Activated CD4-positive, alpha-beta memory T cell treated with anti-CD3 and anti-CD28 coated beads, Interleukin-2, amount 10 ng/mL, durations not matched to agents 7 days and 5 days (primary cell): ENCODE measurements around the gene FAM228A. TPM values are rescaled to one million over a fixed set of nuclear protein-coding genes. Genes with fewer than 3 reads are reported as not detected.
"Not testable (repeated sequence)": the region's sequence is repeated elsewhere in the genome, so short reads cannot be mapped to it uniquely, and the experiment has no call there.

Source experiments
- CTCF ChIA-PET: fragments of 350-600 bp; sonication (Branson Sonifier 250); formaldehyde crosslinking; loops from one replicate; lab custom pipeline; 2021; ENCODE audit warnings: antibody characterized with exemption, inconsistent platforms; lab: Charles Lee
- POLR2A ChIA-PET: fragments of 350-600 bp; sonication (Branson Sonifier 250); formaldehyde crosslinking; loops from one replicate; lab custom pipeline; 2021; ENCODE audit warnings: antibody characterized with exemption; lab: Charles Lee
- DNase-seq: peaks from one replicate; pipeline ENCODE4 v3.0.0-alpha.2; 2020
- H3K27ac Mint-ChIP-seq: one replicate; pipeline ENCODE4 v1.8.0; 2021; ENCODE audit warnings: mild to moderate bottlenecking, mixed read lengths
- H3K27me3 Mint-ChIP-seq: one replicate; pipeline ENCODE4 v1.8.0; 2021; ENCODE audit warnings: mixed read lengths
- H3K36me3 Mint-ChIP-seq: one replicate; pipeline ENCODE4 v1.8.0; 2021; ENCODE audit warnings: low read depth, mixed read lengths
- H3K4me1 Mint-ChIP-seq: one replicate; pipeline ENCODE4 v1.8.0; 2021; ENCODE audit warnings: mixed read lengths
- H3K4me3 Mint-ChIP-seq: one replicate; pipeline ENCODE4 v1.8.0; 2021; ENCODE audit warnings: mild to moderate bottlenecking, mixed read lengths
- H3K9me3 Mint-ChIP-seq: one replicate; pipeline ENCODE4 v1.8.0; 2021; ENCODE audit warnings: mixed read lengths
- total RNA-seq, 2 experiments: library from RNA; stranded (reverse); gene quantifications; one replicate each; pipeline ENCODE4 v1.2.3, GENCODE V29; 2021

Gene FAM228A
- total RNA-seq, 2 experiments from 2014 or later = 0.23 TPM; not detected in 1

DNA sequence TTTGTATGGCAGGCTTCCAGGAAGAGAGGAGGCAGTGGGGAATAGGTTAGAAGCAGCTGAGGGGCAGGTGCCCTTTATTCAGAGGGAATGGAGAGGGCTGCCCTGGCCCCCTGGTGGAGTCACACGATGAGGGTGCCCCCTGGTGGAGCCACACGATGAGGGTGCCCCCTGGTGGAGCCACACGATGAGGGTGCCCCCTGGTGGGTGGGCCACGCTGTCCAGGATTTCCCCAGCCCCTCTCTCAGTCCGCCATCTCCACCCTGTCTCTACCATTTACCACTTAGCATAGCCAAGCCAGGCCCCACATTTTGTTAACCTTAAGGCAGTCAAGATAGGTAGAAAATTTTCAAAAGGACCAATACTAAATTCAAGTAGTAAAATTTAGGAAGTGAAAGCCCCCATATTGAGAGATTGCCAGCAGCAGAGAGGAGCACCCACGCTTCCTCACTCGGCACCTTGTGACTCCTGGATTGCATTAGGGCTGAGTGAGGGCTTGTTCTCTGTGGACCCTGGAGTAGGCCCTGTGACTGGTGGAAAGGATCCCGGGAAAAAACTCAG lies 10.4 kb upstream of the FAM228A start:
- H3K9me3 Mint-ChIP-seq = no peaks in the 10 kb centered on the region
- H3K4me3 Mint-ChIP-seq = no peak overlapping the region
- H3K36me3 Mint-ChIP-seq = no peaks in the 10 kb centered on the region
- CTCF ChIA-PET = interaction anchor here (0.7 to 3.4 kb wide), 7 partner anchors 10 to 344 kb away, joined by 3 to 15 read pairs (median 4); no protein-coding TSS in a partner anchor
- peak; percentile 36 for DNase-seq
- no peaks in the 10 kb centered on the region for H3K4me1 Mint-ChIP-seq
- POLR2A ChIA-PET = interaction anchor here (1.5 kb wide), 1 partner anchor 11 kb away, joined by 3 read pairs; no protein-coding TSS in a partner anchor
- no peak overlapping the region for H3K27ac Mint-ChIP-seq
- peaks cover 2% of the 10 kb centered on the region for H3K27me3 Mint-ChIP-seq

DNA sequence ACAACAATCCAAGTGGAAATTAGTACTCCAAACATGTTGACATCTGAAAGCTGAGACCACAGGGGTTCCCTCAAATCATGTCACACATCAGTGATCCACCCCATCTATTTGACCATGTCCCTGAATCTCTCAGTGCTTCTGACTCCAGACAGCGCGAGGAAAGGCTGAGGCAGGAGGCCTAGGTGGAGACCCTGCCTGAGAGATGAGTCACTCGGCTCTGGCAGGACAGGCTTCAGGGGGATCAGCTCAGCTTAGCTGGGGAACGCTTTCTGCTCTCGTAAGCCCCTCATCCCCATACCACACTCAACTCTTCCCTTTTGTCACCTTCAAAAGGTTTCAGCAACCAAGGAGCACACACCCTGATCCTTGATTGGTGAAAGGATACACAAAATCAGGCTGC lies 5.8 kb upstream of the FAM228A start:
- Mint-ChIP-seq H3K36me3 (no peaks in the 10 kb centered on the region), H3K4me1 (peaks cover 1% of the 10 kb centered on the region), H3K27me3 (peaks cover 4% of the 10 kb centered on the region), H3K27ac (no peak overlapping the region), H3K4me3 (no peak overlapping the region), H3K9me3 (no peaks in the 10 kb centered on the region)
- no peak for DNase-seq
- CTCF ChIA-PET = no interaction called here
- POLR2A ChIA-PET = no interaction called here

DNA sequence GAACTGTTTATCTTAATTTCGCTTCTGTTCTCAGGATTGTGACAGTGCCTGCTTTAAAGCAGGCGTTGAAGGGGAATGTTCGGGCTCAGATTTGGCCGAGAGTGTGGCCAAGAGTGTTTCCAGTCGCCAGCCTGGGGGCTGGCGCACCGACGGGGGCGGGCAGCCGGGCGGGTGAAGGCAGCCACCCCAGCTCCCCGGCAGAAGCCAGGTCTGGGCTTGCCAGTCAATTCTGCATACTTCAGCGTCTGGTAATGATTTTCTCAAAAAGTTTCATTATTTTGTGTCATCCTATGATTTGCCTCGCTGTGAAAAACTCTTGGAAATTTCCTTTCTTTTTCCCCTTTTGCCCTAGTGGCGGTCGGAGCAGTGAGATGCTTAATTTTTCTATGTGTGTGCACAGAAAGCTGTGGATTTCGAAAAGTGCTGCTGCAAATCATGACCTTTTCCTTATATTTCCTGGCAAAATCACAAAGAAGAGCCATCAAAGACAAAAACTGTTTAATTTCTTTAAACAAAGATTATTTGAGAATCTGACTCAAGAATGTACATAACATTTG lies 856 bp downstream of the FAM228A start:
- ChIA-PET POLR2A (no interaction called here), CTCF (interaction anchor here (1.1 kb wide), 1 partner anchor 91 kb away, joined by 3 read pairs; the partner anchor contains the start of gene TP53I3)
- H3K27me3 Mint-ChIP-seq = peaks cover 6% of the 10 kb centered on the region
- no peak for DNase-seq
- H3K36me3 Mint-ChIP-seq = no peaks in the 10 kb centered on the region
- H3K9me3 Mint-ChIP-seq = no peaks in the 10 kb centered on the region
- no peak overlapping the region for H3K27ac Mint-ChIP-seq
- peaks cover 9% of the 10 kb centered on the region for H3K4me1 Mint-ChIP-seq
- no peak overlapping the region for H3K4me3 Mint-ChIP-seq

DNA sequence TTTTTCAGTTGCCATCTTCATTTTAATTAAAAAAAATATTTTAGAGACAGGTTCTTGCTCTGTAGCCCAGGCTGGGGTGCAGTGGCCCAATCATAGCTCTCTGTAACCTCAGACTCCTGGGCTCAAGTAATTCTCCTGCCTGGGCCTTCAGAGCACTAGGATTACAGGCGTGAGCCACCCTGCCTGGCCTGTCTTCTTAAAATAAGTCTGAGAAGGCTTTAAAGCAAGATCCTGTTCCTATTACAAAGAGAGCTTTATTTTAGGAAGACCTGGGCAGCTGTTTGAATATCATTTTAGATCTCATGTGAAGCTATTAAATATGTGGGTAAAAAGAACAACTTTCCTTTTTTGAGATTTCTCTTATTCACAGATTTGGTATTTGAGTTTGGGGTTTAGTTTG lies 1.5 kb downstream of the FAM228A start:
- peaks cover 9% of the 10 kb centered on the region for H3K4me1 Mint-ChIP-seq
- H3K36me3 Mint-ChIP-seq = no peaks in the 10 kb centered on the region
- H3K27ac Mint-ChIP-seq = no peak overlapping the region
- CTCF ChIA-PET = interaction anchor here (1.1 kb wide), 1 partner anchor 91 kb away, joined by 3 read pairs; the partner anchor contains the start of gene TP53I3
- DNase-seq = no peak
- no peaks in the 10 kb centered on the region for H3K9me3 Mint-ChIP-seq
- H3K4me3 Mint-ChIP-seq = no peak overlapping the region
- H3K27me3 Mint-ChIP-seq = peaks cover 6% of the 10 kb centered on the region
- POLR2A ChIA-PET = no interaction called here

DNA sequence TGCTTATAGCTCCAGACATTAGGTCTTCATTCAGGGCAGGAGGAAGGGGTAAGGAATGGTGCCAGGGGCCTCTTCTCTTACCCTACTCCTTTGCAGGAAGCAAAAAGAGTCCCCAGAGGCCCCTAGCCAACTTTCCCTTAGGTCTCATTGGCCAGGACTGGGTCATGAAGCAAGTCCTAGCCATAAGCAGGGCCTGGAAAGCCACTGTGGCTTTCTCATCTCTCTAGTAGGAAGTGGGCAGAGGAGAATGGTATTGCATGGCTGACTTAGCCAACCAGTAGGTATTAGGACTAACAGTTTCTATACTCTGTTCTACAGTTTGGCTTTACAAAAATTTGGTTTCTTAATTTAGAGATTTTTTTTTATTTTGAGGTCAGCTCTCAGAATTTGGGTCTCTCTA lies 4.8 kb downstream of the FAM228A start:
- CTCF ChIA-PET = no interaction called here
- H3K36me3 Mint-ChIP-seq = no peaks in the 10 kb centered on the region
- no peak overlapping the region for H3K4me3 Mint-ChIP-seq
- POLR2A ChIA-PET = no interaction called here
- no peak for DNase-seq
- peaks cover 8% of the 10 kb centered on the region for H3K4me1 Mint-ChIP-seq
- H3K27me3 Mint-ChIP-seq = no peaks in the 10 kb centered on the region
- no peaks in the 10 kb centered on the region for H3K9me3 Mint-ChIP-seq
- H3K27ac Mint-ChIP-seq = no peak overlapping the region

DNA sequence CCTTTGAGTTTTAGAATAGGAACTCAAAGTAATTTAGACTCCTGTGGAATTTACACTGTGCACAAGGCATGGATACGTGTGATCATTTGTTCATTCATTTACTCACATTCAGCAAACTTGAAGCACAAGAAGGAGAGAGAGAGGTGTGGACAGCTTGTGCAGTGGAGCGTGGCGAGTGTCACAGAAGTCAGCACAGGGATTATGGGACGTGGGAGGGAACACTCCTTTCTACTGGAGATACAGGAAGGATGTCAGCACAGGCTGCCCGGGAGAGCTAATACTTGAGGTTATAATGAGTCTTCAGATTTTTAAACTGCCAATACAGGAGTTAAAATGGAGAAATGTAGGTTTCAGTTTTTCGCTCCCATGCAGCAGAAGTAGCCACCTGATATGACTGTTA lies 7.0 kb downstream of the FAM228A start:
- DNase-seq = no peak
- H3K36me3 Mint-ChIP-seq = no peaks in the 10 kb centered on the region
- H3K27me3 Mint-ChIP-seq = no peaks in the 10 kb centered on the region
- H3K27ac Mint-ChIP-seq = no peak overlapping the region
- no peak overlapping the region for H3K4me3 Mint-ChIP-seq
- H3K9me3 Mint-ChIP-seq = no peaks in the 10 kb centered on the region
- peaks cover 5% of the 10 kb centered on the region for H3K4me1 Mint-ChIP-seq
- ChIA-PET POLR2A (no interaction called here), CTCF (no interaction called here)

DNA sequence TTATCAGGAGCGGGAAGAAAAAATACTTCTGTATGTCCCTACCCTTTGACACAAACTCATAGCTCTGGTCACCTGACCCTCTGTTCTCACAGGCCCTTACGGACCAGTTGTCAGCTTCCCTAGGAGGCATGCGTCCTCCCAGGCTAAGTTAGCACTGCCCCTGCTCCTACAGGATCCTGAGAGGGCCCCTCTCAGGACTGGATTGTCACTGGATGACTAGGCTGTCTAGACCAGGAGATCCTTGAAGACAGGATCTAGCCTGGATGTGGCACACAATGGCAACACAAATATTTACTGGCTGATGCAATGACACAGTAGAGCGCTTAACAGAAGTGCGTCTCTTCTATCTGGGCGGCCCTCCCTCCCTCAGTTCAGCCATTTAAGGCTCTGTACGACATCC lies 7.7 kb downstream of the FAM228A start:
- H3K27me3 Mint-ChIP-seq = peaks cover 4% of the 10 kb centered on the region
- H3K27ac Mint-ChIP-seq = no peak overlapping the region
- no peak overlapping the region for H3K4me3 Mint-ChIP-seq
- H3K36me3 Mint-ChIP-seq = no peaks in the 10 kb centered on the region
- no peaks in the 10 kb centered on the region for H3K9me3 Mint-ChIP-seq
- ChIA-PET POLR2A (no interaction called here), CTCF (no interaction called here)
- DNase-seq = no peak
- no peaks in the 10 kb centered on the region for H3K4me1 Mint-ChIP-seq

DNA sequence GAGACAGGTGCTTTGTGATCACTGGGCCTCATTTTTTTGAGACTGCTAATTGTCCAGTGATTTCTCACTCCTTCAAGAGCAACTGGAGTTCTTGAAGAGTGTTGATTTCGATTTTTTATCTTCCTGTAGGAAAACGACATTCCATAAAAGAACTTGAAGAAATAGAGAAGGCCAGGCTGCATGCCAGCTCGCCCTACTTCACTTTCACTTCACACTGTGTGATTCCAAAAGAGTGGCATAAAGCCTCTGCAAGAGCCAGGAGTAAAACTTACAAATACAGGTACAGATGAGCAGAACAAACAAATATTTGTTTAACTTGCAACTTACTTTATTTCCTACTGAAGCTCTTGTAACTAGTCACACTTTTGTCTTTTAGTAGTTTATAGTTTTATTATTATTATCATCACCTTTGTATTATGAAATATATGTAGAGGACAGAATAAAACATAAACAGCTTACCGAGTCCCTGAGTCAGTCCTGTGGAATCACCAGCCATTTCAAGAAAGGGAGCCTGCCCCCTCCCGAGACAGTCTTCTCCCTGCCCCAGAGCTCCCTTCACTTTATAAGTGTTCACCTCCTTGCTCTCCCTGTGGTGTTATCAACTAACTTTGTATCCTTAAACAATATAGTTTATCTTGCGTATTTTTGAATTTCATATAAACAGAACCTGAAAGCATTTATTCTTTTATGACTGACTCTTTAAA lies 8.7 kb downstream of the FAM228A start:
- Mint-ChIP-seq H3K27me3 (peaks cover 8% of the 10 kb centered on the region), H3K36me3 (no peaks in the 10 kb centered on the region), H3K4me3 (no peak overlapping the region), H3K27ac (no peak overlapping the region), H3K4me1 (no peaks in the 10 kb centered on the region), H3K9me3 (no peaks in the 10 kb centered on the region)
- ChIA-PET CTCF (interaction anchor here (1.1 kb wide), 1 partner anchor 256 kb away, joined by 3 read pairs; the partner anchor contains the start of gene ATAD2B), POLR2A (no interaction called here)
- no peak for DNase-seq

DNA sequence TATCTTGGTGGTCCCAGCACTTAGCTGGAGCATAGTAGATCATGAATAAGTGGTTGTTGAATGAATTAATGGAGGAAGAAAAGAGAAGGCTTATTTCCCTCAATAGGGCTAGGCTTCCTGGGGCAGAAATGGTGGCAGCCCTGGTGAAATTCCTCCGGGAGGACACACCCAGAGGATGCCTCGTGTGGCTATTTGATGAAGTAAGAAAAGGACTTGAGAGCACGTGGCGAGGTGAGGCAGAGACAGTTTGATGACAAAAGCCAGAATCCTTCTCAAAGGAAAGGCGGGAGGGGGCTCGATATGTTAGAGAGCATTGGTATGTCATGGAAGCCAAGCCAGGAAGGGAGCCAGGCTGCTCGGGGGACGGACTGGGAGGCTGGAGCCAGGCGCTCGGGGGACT lies 14.7 kb downstream of the FAM228A start:
- H3K4me3 Mint-ChIP-seq = no peak overlapping the region
- no peaks in the 10 kb centered on the region for H3K4me1 Mint-ChIP-seq
- ChIA-PET CTCF (no interaction called here), POLR2A (no interaction called here)
- H3K27me3 Mint-ChIP-seq = peaks cover 13% of the 10 kb centered on the region
- no peak overlapping the region for H3K27ac Mint-ChIP-seq
- DNase-seq = no peak
- H3K36me3 Mint-ChIP-seq = peaks cover 3% of the 10 kb centered on the region
- H3K9me3 Mint-ChIP-seq = no peaks in the 10 kb centered on the region

DNA sequence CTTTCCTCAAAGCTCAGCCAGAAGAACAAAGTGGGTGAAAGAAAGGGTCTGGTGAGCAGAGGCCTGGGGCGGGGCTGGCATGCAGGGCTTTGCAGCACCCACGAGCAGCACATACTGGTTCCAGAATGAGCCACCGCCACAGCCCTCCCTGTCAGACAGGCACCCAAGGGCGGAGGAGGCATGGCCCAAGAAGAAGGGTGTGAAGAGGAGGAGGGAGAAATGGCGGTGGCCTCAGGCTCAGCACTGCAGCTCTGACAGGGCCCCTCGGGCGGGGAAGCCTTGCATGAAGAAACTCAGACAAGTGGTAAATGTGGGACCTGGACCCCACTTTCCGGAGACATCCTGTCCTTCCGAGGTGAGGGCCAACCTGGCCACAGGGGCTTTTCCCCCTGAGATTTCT lies 15.7 kb downstream of the FAM228A start:
- peaks cover 13% of the 10 kb centered on the region for H3K27me3 Mint-ChIP-seq
- POLR2A ChIA-PET = no interaction called here
- H3K9me3 Mint-ChIP-seq = no peaks in the 10 kb centered on the region
- H3K36me3 Mint-ChIP-seq = peaks cover 3% of the 10 kb centered on the region
- no peaks in the 10 kb centered on the region for H3K4me1 Mint-ChIP-seq
- CTCF ChIA-PET = no interaction called here
- DNase-seq = no peak
- H3K4me3 Mint-ChIP-seq = no peak overlapping the region
- H3K27ac Mint-ChIP-seq = no peak overlapping the region

DNA sequence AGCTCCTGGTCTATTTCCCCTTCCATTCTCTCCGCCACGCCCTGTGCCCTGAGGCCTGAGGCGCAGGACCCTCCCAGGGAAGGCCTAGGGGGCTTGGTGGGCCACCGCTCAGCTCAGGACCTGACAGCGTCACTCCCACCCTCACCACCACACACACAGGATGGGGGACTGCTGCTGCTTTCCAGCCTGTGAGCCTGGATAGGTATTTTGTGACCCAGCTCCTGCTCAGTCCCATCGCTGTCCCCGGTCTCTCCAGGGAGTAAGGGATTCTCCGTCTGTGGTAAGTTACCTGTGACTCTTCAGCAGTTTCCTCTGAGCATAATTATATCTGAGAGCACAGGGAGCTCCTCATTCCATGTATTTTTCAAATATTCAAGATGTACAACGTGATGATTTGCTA lies 16.3 kb downstream of the FAM228A start:
- Mint-ChIP-seq H3K4me1 (no peaks in the 10 kb centered on the region), H3K36me3 (peaks cover 3% of the 10 kb centered on the region), H3K27ac (no peak overlapping the region), H3K9me3 (no peaks in the 10 kb centered on the region), H3K27me3 (peaks cover 13% of the 10 kb centered on the region), H3K4me3 (no peak overlapping the region)
- ChIA-PET POLR2A (no interaction called here), CTCF (interaction anchor here (1.3 kb wide), 1 partner anchor 108 kb away, joined by 3 read pairs; no protein-coding TSS in a partner anchor)
- DNase-seq = no peak

DNA sequence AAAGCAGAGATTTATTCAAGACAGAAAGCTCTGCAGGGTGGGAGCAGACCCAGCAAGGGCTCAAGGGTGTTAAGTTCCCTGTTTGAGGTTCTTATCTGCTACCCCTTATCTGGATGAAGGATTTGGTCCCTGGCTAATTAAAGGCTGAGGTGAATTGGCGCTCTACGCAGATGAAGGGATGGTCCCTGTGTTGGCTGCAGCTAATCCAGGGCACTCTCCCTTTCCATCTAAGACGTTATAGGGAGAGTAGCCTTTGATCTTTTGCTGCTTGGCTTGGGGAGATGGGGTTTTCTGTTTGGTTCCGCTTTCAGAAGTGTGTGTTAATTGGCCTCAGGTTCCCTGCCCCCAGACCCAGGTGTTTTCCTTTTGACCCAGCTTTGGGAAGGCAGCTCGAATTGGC lies 17.0 kb downstream of the FAM228A start:
- H3K27ac Mint-ChIP-seq = no peak overlapping the region
- H3K27me3 Mint-ChIP-seq = peaks cover 13% of the 10 kb centered on the region
- CTCF ChIA-PET = interaction anchor here (1.3 kb wide), 1 partner anchor 108 kb away, joined by 3 read pairs; no protein-coding TSS in a partner anchor
- H3K4me1 Mint-ChIP-seq = no peaks in the 10 kb centered on the region
- peaks cover 3% of the 10 kb centered on the region for H3K36me3 Mint-ChIP-seq
- no peak for DNase-seq
- H3K4me3 Mint-ChIP-seq = no peak overlapping the region
- H3K9me3 Mint-ChIP-seq = no peaks in the 10 kb centered on the region
- POLR2A ChIA-PET = no interaction called here

DNA sequence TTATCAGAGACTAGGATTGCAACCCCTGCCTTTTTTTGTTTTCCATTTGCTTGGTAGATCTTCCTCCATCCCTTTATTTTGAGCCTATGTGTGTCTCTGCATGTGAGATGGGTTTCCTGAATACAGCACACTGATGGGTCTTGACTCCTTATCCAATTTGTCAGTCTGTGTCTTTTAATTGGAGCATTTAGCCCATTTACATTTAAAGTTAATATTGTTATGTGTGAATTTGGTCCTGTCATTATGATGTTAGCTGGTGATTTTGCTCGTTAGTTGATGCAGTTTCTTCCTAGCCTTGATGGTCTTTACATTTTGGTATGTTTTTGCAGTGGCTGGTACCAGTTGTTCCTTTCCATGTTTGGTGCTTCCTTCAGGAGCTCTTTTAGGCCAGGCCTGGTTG lies 22.4 kb downstream of the FAM228A start:
- H3K27ac Mint-ChIP-seq, DNase-seq, H3K9me3 Mint-ChIP-seq, CTCF ChIA-PET, POLR2A ChIA-PET, H3K27me3 Mint-ChIP-seq, H3K4me3 Mint-ChIP-seq, H3K4me1 Mint-ChIP-seq: not testable (repeated sequence)
- H3K36me3 Mint-ChIP-seq = peaks cover 17% of the 10 kb centered on the region
